K562 (cell line): Measurements from ENCODE around the gene ASF1B. TPM values are rescaled to one million over a fixed set of nuclear protein-coding genes. Genes with fewer than 3 reads are reported as not detected.

Source experiments
- CREB1 ChIP-seq, 2 experiments: sonication (generic) in 1 of 2; formaldehyde crosslinking in 1 of 2; IDR thresholded peaks; 2 replicates each; pipeline versions ENCODE4 v1.6.1 to v1.8.0; 2012 to 2022; ENCODE audit warnings: inconsistent platforms in 1 of 2, mild to moderate bottlenecking in 1 of 2, missing genetic modification reagents in 1 of 2, moderate library complexity in 1 of 2
- FOS ChIP-seq: IDR thresholded peaks from 3 replicates; pipeline ENCODE4 v1.6.1; 2011; ENCODE audit not compliant: insufficient read length; ENCODE audit errors: extremely low read depth
- PRDM10 ChIP-seq: fragments of 450-650 bp; IDR thresholded peaks from 2 replicates; pipeline ENCODE4 v1.6.1; 2018; ENCODE audit not compliant: partially characterized antibody
- SP2 ChIP-seq: IDR thresholded peaks from 2 replicates; pipeline ENCODE4 v1.6.1; 2011; ENCODE audit warnings: mild to moderate bottlenecking, low read depth, low read length, moderate library complexity; ENCODE audit not compliant: poor library complexity, severe bottlenecking; ENCODE audit errors: extremely low read depth
- ZNF263 ChIP-seq: sonication (generic); formaldehyde crosslinking; IDR thresholded peaks from 2 replicates; pipeline ENCODE4 v1.8.0; 2022; ENCODE audit warnings: mild to moderate bottlenecking, missing genetic modification reagents, borderline replicate concordance
- ZNF318 ChIP-seq, 2 experiments: fragments of 450-650 bp; IDR thresholded peaks; 2 replicates each; pipeline ENCODE4 v1.6.1; 2016; ENCODE audit warnings: mild to moderate bottlenecking in 2 of 2, borderline replicate concordance in 1 of 2, low read depth in 1 of 2, moderate library complexity in 1 of 2
- polyA plus RNA-seq, 8 experiments: library from polyadenylated mRNA; depleted of rRNA in 4 of 8; stranded (reverse) in 5 of 8; unstranded in 3 of 8; fragments of >200 nt; fragmentation: Nextera tagmentation in 2 of 8; fragmentation: Illumina TruSeq in 1 of 8; extraction: Ambion mirVana in 2 of 8; extraction: Trizol in 1 of 8; gene quantifications; 2 replicates each; pipeline versions ENCODE4 v1.2.1 to v1.2.3, GENCODE V29; 2011 to 2014; ENCODE audit warnings: inconsistent platforms in 1 of 8, missing spikeins in 1 of 8
- total RNA-seq, 7 experiments: library from RNA; depleted of rRNA in 6 of 7; stranded (reverse); fragments of >200 nt in 6 of 7; fragmentation: Illumina TruSeq in 2 of 7; extraction: Trizol in 2 of 7; gene quantifications; 2 replicates each; pipeline versions ENCODE4 v1.2.1 to v1.2.3, GENCODE V29; 2011 to 2021; ENCODE audit warnings: low replicate concordance in 1 of 7
- TF ChIP-seq, protein P1 (sequence below), 3 experiments: fragments of 200-800 bp in 1 of 3; fragments of 250-450 bp in 1 of 3; fragments of 450-650 bp in 1 of 3; sonication (Bioruptor Pico) in 1 of 3; sonication (Bioruptor generic) in 1 of 3; formaldehyde crosslinking in 1 of 3; IDR thresholded peaks; 2 replicates each; pipeline versions ENCODE4 v1.6.1 to v1.8.0; 2016 to 2022; ENCODE audit warnings: mild to moderate bottlenecking in 2 of 3, missing genetic modification characterization in 2 of 3, missing compliant biosample characterization in 1 of 3, moderate library complexity in 1 of 3

Gene ASF1B
- total and polyA plus RNA-seq, 9 of the 15 experiments (the other 6 are each of a cell fraction or from before 2014, with no cell fraction given) = 6.0 to 69.4 (median 53.3) TPM

DNA sequence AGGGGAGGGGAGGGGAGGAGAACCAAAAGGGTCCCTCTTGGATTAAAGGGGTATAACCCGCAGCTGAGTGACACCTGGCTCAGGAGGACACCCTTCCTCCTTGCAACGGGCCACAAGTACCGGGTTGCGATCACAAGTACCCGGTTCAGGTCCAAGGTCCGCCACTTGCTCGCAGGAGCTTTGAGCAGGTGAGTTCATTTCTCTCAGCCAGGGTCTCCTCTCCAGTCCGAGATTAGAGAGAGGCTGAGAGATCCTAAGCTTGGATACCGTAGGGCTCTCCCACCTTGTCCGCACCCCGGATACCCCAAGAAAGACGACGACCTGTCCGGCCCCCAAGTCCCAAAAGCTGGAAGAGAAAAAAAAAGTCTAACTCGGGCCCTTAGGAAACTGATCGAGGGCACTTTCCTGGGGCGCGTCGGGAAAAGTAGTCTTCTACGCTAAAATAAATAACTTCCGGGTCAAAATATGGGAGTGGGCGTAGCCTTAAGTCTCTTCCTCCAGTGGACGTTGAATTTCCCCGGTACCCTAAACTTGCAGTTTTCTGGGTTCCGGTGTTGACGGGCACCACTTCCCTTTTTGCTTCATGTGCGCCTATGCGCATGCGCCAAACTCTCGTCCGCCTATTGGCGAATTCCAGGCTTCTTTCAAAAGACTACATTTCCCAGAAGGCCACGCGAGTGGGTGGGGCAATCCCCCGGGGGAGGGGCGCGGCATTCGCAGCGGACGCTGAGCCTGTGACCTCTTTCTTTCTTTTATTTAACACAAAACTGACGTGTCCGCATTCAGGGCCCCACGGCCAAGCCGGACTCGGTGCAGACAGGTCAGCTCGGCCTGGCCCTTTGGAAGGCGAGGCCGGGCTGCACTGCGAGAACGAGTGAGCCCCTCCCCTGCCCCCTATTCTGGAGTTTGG lies 55.2 kb downstream of the ASF1B start (continued):
- TF ChIP-seq PRDM10 (peak; percentile 86), SP2 (no peak), ZNF263 (CRISPR knock-in tag) (peak; percentile 46; the same call in 1 of the 2 replicates), CREB1 (IDR thresholded peaks at IDR 0.05) (peak; percentile 67), CREB1 (CRISPR knock-in tag; IDR thresholded peaks at IDR 0.05) (peak; percentile 75; the same call in 1 of the 2 replicates), ZNF318 (IDR thresholded peaks at IDR 0.05; ENCODE audit: borderline replicate concordance in 1 of 2, low read depth in 1 of 2) (no peak), FOS (peak; percentile 13)
- TF ChIP-seq, protein P1, sequence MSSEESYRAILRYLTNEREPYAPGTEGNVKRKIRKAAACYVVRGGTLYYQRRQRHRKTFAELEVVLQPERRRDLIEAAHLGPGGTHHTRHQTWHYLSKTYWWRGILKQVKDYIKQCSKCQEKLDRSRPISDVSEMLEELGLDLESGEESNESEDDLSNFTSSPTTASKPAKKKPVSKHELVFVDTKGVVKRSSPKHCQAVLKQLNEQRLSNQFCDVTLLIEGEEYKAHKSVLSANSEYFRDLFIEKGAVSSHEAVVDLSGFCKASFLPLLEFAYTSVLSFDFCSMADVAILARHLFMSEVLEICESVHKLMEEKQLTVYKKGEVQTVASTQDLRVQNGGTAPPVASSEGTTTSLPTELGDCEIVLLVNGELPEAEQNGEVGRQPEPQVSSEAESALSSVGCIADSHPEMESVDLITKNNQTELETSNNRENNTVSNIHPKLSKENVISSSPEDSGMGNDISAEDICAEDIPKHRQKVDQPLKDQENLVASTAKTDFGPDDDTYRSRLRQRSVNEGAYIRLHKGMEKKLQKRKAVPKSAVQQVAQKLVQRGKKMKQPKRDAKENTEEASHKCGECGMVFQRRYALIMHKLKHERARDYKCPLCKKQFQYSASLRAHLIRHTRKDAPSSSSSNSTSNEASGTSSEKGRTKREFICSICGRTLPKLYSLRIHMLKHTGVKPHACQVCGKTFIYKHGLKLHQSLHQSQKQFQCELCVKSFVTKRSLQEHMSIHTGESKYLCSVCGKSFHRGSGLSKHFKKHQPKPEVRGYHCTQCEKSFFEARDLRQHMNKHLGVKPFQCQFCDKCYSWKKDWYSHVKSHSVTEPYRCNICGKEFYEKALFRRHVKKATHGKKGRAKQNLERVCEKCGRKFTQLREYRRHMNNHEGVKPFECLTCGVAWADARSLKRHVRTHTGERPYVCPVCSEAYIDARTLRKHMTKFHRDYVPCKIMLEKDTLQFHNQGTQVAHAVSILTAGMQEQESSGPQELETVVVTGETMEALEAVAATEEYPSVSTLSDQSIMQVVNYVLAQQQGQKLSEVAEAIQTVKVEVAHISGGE (CRISPR knock-in tag; IDR thresholded peaks at IDR 0.05) = peak; percentile 30 to 98 (median 69); a peak in 5 of 6 replicates
